SK-N-SH treated with all-trans-retinoic acid at 6 μM for 48 hours (cell line): Measurements from ENCODE around the gene SPRR2G.

Experiments
- ATAC-seq: fragments of 200-7000 bp; cut with Tn5 transposase; 3 replicates; pipeline ENCODE4 v1.9.1; 2020; ENCODE audit warnings: mild to moderate bottlenecking, moderate library complexity
- ARNTL ChIP-seq: fragments of 450-650 bp; formaldehyde crosslinking; IDR thresholded peaks from 2 replicates; pipeline ENCODE4 v1.5.0; 2020; ENCODE audit warnings: low read depth, mild to moderate bottlenecking, moderate library complexity, borderline replicate concordance
- BACH2 ChIP-seq: fragments of 250-450 bp; sonication (Bioruptor Pico); IDR thresholded peaks from 2 replicates; pipeline ENCODE4 v1.9.0; 2021; ENCODE audit warnings: mild to moderate bottlenecking, borderline replicate concordance
- CREB5 ChIP-seq: fragments of 250-450 bp; sonication (Bioruptor Pico); IDR thresholded peaks from 2 replicates; pipeline ENCODE4 v1.5.1; 2020; ENCODE audit warnings: low read depth, mild to moderate bottlenecking, moderate library complexity
- CSDC2 ChIP-seq: fragments of 250-450 bp; sonication (Bioruptor Pico); IDR thresholded peaks from 2 replicates; pipeline ENCODE4 v1.5.0; 2020; ENCODE audit warnings: mild to moderate bottlenecking, moderate library complexity
- CSRNP3 ChIP-seq: fragments of 250-450 bp; sonication (Bioruptor Pico); IDR thresholded peaks from 2 replicates; pipeline ENCODE4 v1.5.1; 2021; ENCODE audit warnings: mild to moderate bottlenecking, moderate library complexity
- GLIS3 ChIP-seq: fragments of 250-450 bp; sonication (Bioruptor Pico); IDR thresholded peaks from 2 replicates; pipeline ENCODE4 v1.5.0; 2020; ENCODE audit warnings: mild to moderate bottlenecking, moderate library complexity
- ISL1 ChIP-seq: fragments of 250-450 bp; sonication (Bioruptor Pico); IDR thresholded peaks from 2 replicates; pipeline ENCODE4 v2.1.2; 2022; ENCODE audit warnings: mild to moderate bottlenecking, moderate library complexity
- OSR1 ChIP-seq: fragments of 250-450 bp; sonication (Bioruptor Pico); IDR thresholded peaks from 2 replicates; pipeline ENCODE4 v1.8.0; 2022; ENCODE audit warnings: moderate library complexity, mild to moderate bottlenecking, inconsistent platforms
- PATZ1 ChIP-seq: fragments of 250-450 bp; sonication (Bioruptor Pico); IDR thresholded peaks from 2 replicates; pipeline ENCODE4 v1.8.0; 2020; ENCODE audit warnings: mild to moderate bottlenecking, moderate library complexity, borderline replicate concordance
- PPARA ChIP-seq: fragments of 250-450 bp; sonication (Bioruptor Pico); IDR thresholded peaks from 2 replicates; pipeline ENCODE4 v1.5.0; 2020; ENCODE audit warnings: mild to moderate bottlenecking, borderline replicate concordance
- RARB ChIP-seq: fragments of 250-450 bp; sonication (Bioruptor Pico); IDR thresholded peaks from 2 replicates; pipeline ENCODE4 v1.8.0; 2021; ENCODE audit warnings: mild to moderate bottlenecking, moderate library complexity
- SNAI2 ChIP-seq: fragments of 250-450 bp; sonication (Bioruptor Pico); IDR thresholded peaks from 2 replicates; pipeline ENCODE4 v1.5.0; 2020; ENCODE audit warnings: mild to moderate bottlenecking, moderate library complexity
- TCF4 ChIP-seq: fragments of 250-450 bp; sonication (Bioruptor Pico); IDR thresholded peaks from 2 replicates; pipeline ENCODE4 v1.8.0; 2021; ENCODE audit warnings: mild to moderate bottlenecking, moderate library complexity, borderline replicate concordance
- TSHZ2 ChIP-seq: fragments of 250-450 bp; sonication (Bioruptor Pico); IDR thresholded peaks from 2 replicates; pipeline ENCODE4 v1.5.0; 2020; ENCODE audit warnings: mild to moderate bottlenecking, moderate library complexity
- ZC3H10 ChIP-seq: fragments of 250-450 bp; sonication (Bioruptor Pico); IDR thresholded peaks from 2 replicates; pipeline ENCODE4 v1.5.1; 2021; ENCODE audit warnings: mild to moderate bottlenecking, moderate library complexity
- ZFP3 ChIP-seq: fragments of 250-450 bp; sonication (Bioruptor Pico); IDR thresholded peaks from 2 replicates; pipeline ENCODE4 v1.5.0; 2020; ENCODE audit warnings: mild to moderate bottlenecking, moderate library complexity
- ZFP30 ChIP-seq: fragments of 450-650 bp; formaldehyde crosslinking; IDR thresholded peaks from 2 replicates; pipeline ENCODE4 v1.5.0; 2022; ENCODE audit warnings: mild to moderate bottlenecking, moderate library complexity
- ZNF565 ChIP-seq: fragments of 450-650 bp; formaldehyde crosslinking; conservative IDR thresholded peaks from 2 replicates; pipeline ENCODE4 v1.5.0; 2020; ENCODE audit warnings: low read depth, mild to moderate bottlenecking, moderate library complexity
- ZNF70 ChIP-seq: fragments of 450-650 bp; formaldehyde crosslinking; IDR thresholded peaks from 2 replicates; pipeline ENCODE4 v1.5.0; 2020; ENCODE audit warnings: mild to moderate bottlenecking, moderate library complexity
- ZNF8 ChIP-seq: fragments of 450-650 bp; formaldehyde crosslinking; IDR thresholded peaks from 2 replicates; pipeline ENCODE4 v1.5.0; 2020; ENCODE audit warnings: mild to moderate bottlenecking, moderate library complexity

The SPRR2G gene

GRCh38 chr1:153150846-153151245 is at the start of gene SPRR2G:
Gene SPRR2G, minus strand, starts transcription at chr1:153150890. Its CDS starts 780 bp downstream, at chr1:153150110.
- TF ChIP-seq ZFP3 (CRISPR knock-in tag) (no peak), ISL1 (CRISPR knock-in tag) (no peak), ZNF8 (CRISPR knock-in tag) (no peak), TCF4 (CRISPR knock-in tag) (no peak), ARNTL (CRISPR knock-in tag) (no peak), ZC3H10 (CRISPR knock-in tag) (no peak), CSDC2 (CRISPR knock-in tag) (no peak), ZNF70 (CRISPR knock-in tag) (no peak), BACH2 (CRISPR knock-in tag) (no peak), GLIS3 (CRISPR knock-in tag) (no peak), PPARA (CRISPR knock-in tag) (no peak), CREB5 (CRISPR knock-in tag) (no peak), RARB (CRISPR knock-in tag) (no peak)
- no peak for ATAC-seq

GRCh38 chr1:153195216-153195615 is 44.5 kb upstream of the SPRR2G start:
- ATAC-seq = no peak
- TF ChIP-seq ARNTL (CRISPR knock-in tag) = no peak
- no peak for TF ChIP-seq CSDC2 (CRISPR knock-in tag)
- TF ChIP-seq TSHZ2 (CRISPR knock-in tag) = no peak

- no peak for ATAC-seq
- TF ChIP-seq BACH2 (CRISPR knock-in tag) (no peak), CREB5 (CRISPR knock-in tag) (no peak), ZNF8 (CRISPR knock-in tag) (no peak), CSDC2 (CRISPR knock-in tag) (no peak), PATZ1 (CRISPR knock-in tag) (no peak), ZFP30 (CRISPR knock-in tag) (no peak), GLIS3 (CRISPR knock-in tag) (no peak), ZFP3 (CRISPR knock-in tag) (no peak)
- TF ChIP-seq, all 23 proteins: peak for 0
These were observed 43.8 kb upstream of the SPRR2G start for GRCh38 chr1:153194331-153195050.

GRCh38 chr1:153192697-153193096 is 42.0 kb upstream of the SPRR2G start:
- ATAC-seq = peak; percentile 53; the same call in 1 of the 3 replicates
- TF ChIP-seq OSR1 (CRISPR knock-in tag) = no peak
- TF ChIP-seq ZNF70 (CRISPR knock-in tag) = no peak
- TF ChIP-seq GLIS3 (CRISPR knock-in tag) = no peak
- no peak for TF ChIP-seq CSRNP3 (CRISPR knock-in tag)
- no peak for TF ChIP-seq SNAI2 (CRISPR knock-in tag)
- TF ChIP-seq CSDC2 (CRISPR knock-in tag) = no peak
- TF ChIP-seq BACH2 (CRISPR knock-in tag) = no peak
- no peak for TF ChIP-seq RARB (CRISPR knock-in tag)
- TF ChIP-seq CREB5 (CRISPR knock-in tag) = no peak
- no peak for TF ChIP-seq ARNTL (CRISPR knock-in tag)
- no peak for TF ChIP-seq ISL1 (CRISPR knock-in tag)
- TF ChIP-seq ZNF565 (CRISPR knock-in tag) = no peak
- TF ChIP-seq ZFP30 (CRISPR knock-in tag) = no peak
- no peak for TF ChIP-seq TSHZ2 (CRISPR knock-in tag)
